HEK293T (cell line): ENCODE measurements around the gene BCAS1.

Experiments used
- CTCF ChIA-PET: fragments of 350-600 bp; formaldehyde crosslinking; extraction: SDS; loops from one replicate; lab custom pipeline; 2021; ENCODE audit warnings: antibody characterized with exemption, inconsistent platforms; lab: Yijun Ruan, JAX
- POLR2A ChIA-PET: fragments of 350-600 bp; formaldehyde crosslinking; extraction: SDS; loops from one replicate; lab custom pipeline; 2020; ENCODE audit warnings: antibody characterized with exemption, inconsistent platforms; lab: Yijun Ruan, JAX
- DNase-seq: peaks from one replicate; pipeline ENCODE4 v3.0.0; 2012; ENCODE audit warnings: mixed read lengths; ENCODE audit errors: extremely low spot score
- ARNT ChIP-seq: fragments of 450-650 bp; IDR thresholded peaks from 2 replicates; pipeline ENCODE4 v1.6.1; 2017; ENCODE audit warnings: mild to moderate bottlenecking
- BHLHE40 ChIP-seq: fragments of 450-650 bp; IDR thresholded peaks from 2 replicates; pipeline ENCODE4 v1.6.1; 2016; ENCODE audit warnings: mild to moderate bottlenecking, moderate library complexity, borderline replicate concordance
- CTBP1 ChIP-seq: fragments of 450-650 bp; IDR thresholded peaks from 2 replicates; pipeline ENCODE4 v1.6.1; 2016; ENCODE audit warnings: borderline replicate concordance
- ELF4 ChIP-seq: fragments of 450-650 bp; IDR thresholded peaks from 2 replicates; pipeline ENCODE4 v1.6.1; 2017; ENCODE audit warnings: antibody characterized with exemption
- FOXA1 ChIP-seq: fragments of 450-650 bp; IDR thresholded peaks from 2 replicates; pipeline ENCODE4 v1.6.1; 2016; ENCODE audit warnings: mild to moderate bottlenecking
- FOXK2 ChIP-seq: fragments of 450-650 bp; IDR thresholded peaks from 2 replicates; pipeline ENCODE4 v1.6.1; 2016; ENCODE audit warnings: mild to moderate bottlenecking
- FOXM1 ChIP-seq: fragments of 450-650 bp; IDR thresholded peaks from 2 replicates; pipeline ENCODE4 v1.6.1; 2017; ENCODE audit warnings: mild to moderate bottlenecking, borderline replicate concordance
- HDGF ChIP-seq: fragments of 450-650 bp; IDR thresholded peaks from 2 replicates; pipeline ENCODE4 v1.6.1; 2017; ENCODE audit warnings: antibody characterized with exemption, borderline replicate concordance
- L3MBTL2 ChIP-seq: fragments of 450-650 bp; conservative IDR thresholded peaks from 2 replicates; pipeline ENCODE4 v1.6.1; 2016; ENCODE audit warnings: mild to moderate bottlenecking
- LEF1 ChIP-seq: fragments of 450-650 bp; IDR thresholded peaks from 2 replicates; pipeline ENCODE4 v1.6.1; 2017; ENCODE audit warnings: mild to moderate bottlenecking, borderline replicate concordance
- NFRKB ChIP-seq: fragments of 450-650 bp; IDR thresholded peaks from 2 replicates; pipeline ENCODE4 v1.6.1; 2016; ENCODE audit warnings: mild to moderate bottlenecking, moderate library complexity
- PKNOX1 ChIP-seq: fragments of 450-650 bp; IDR thresholded peaks from 2 replicates; pipeline ENCODE4 v1.6.1; 2016
- SP1 ChIP-seq: fragments of 450-650 bp; IDR thresholded peaks from 2 replicates; pipeline ENCODE4 v1.6.1; 2017
- SUZ12 ChIP-seq: fragments of 450-650 bp; IDR thresholded peaks from 2 replicates; pipeline ENCODE4 v1.6.1; 2016; ENCODE audit warnings: mild to moderate bottlenecking
- TARDBP ChIP-seq: fragments of 450-650 bp; IDR thresholded peaks from 2 replicates; pipeline ENCODE4 v1.6.1; 2016
- ZNF384 ChIP-seq: fragments of 450-650 bp; IDR thresholded peaks from 2 replicates; pipeline ENCODE4 v1.6.1; 2016

Gene BCAS1

DNA sequence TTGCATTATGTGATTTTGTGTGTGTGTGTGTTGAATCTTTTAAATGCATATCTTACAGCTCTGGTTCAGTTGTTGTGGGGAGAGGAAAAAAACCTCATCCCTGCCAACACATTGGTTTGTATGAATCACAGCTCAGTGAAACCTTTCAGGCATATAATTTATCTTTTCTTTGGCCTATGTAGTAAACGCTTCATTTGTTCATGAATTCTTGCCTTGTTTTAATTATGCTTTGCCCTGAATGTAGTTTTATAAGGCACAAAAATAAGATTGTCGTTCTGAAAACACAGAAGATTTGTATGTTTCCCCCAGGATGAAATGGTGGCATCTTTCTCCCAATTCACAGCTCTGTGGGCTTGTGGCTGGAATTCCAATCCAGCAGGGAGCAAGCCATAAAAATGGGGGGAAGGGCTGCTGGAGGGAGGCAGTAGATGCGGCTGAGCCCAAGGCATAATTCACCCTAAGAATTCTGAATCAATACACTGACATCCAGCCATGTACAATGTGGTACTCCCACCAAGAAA lies 45.1 kb downstream of the BCAS1 start:
- no peak for DNase-seq
- TF ChIP-seq CTBP1 (no peak), PKNOX1 (no peak), FOXA1 (no peak), NFRKB (no peak), ELF4 (no peak), BHLHE40 (no peak), L3MBTL2 (no peak), SUZ12 (no peak), HDGF (no peak), LEF1 (no peak), ARNT (no peak)
- ChIA-PET POLR2A (no interaction called here), CTCF (interaction anchor here (0.6 kb wide), 1 partner anchor 159 kb away, joined by 3 read pairs; no protein-coding TSS in a partner anchor)

- POLR2A ChIA-PET = no interaction called here
- CTCF ChIA-PET = no interaction called here
- TF ChIP-seq HDGF = no peak
- no peak for TF ChIP-seq NFRKB
- no peak for TF ChIP-seq FOXM1
- TF ChIP-seq CTBP1 = no peak
- no peak for TF ChIP-seq FOXK2
Measured at GRCh38 chr20:54023406-54023805, 47.0 kb downstream of the BCAS1 start.

DNA sequence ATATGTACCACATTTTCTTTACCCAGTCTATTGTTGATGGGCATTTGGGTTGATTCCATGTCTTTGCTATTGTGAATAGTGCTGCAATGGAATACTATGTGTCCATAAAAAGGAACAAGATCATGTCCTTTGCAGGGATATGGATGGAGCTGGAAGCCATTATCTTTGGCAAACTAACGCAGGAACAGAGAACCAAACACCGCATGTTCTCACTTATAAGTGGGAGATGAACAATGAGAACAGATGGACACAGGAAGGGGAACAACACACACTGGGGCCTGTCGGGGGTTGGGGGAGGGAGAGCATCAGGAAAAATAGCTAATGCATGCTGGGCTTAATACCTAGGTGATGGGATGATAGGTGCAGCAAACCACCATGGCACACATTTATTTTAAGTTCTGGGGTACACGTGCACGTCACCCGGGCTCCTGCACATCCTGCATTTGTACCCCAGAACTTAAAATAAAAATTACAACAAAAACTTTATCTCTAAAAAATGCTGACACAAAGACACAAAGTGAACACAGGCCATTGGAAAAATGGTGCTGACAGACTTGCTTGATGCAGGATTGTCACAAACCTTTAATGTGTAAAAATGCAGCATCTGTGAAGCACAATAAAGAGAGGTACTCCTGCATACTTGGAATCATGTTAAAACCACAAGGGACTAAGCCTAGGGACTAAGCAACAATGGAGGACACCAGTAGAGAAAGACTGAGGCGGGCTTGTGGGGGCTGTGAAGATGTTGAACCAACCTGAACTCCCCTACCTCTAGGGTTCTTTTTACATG lies 48.8 kb downstream of the BCAS1 start:
- DNase-seq = no peak
- ChIA-PET POLR2A (interaction anchor here (1.0 kb wide), 1 partner anchor 10 kb away, joined by 3 read pairs; no protein-coding TSS in a partner anchor), CTCF (interaction anchor here (0.9 kb wide), 1 partner anchor 67 kb away, joined by 4 read pairs; no protein-coding TSS in a partner anchor)
- TF ChIP-seq ZNF384 (no peak), L3MBTL2 (no peak), HDGF (no peak), PKNOX1 (no peak), CTBP1 (no peak), FOXM1 (no peak), BHLHE40 (no peak), FOXK2 (no peak), SUZ12 (no peak), LEF1 (no peak), ARNT (no peak), FOXA1 (no peak), TARDBP (no peak), ELF4 (no peak), NFRKB (no peak), SP1 (no peak)

More at GRCh38 chr20:54023406-54023805, 47.0 kb downstream of the BCAS1 start:
- DNase-seq = no peak

DNA sequence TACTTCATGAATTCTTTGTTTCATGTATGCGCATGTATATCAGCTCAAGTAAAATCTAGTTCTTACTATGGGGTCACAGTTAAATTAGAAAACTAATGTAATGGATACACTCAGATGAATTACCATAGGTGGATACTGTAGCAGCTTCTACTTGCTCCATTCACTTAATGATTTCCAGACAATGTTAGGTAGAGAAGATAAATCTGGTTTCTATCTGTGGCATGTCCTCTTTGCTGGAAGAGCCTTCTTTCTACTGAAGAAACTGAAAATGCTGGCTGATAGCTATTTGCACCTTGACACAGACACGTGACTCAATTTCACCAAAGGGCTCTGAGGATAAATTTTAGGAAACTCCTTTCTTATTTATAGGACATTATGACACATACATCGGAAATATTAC lies 49.5 kb downstream of the BCAS1 start:
- TF ChIP-seq FOXK2 = no peak
- no peak for TF ChIP-seq PKNOX1
- TF ChIP-seq ZNF384 = no peak
- TF ChIP-seq CTBP1 = no peak
- TF ChIP-seq L3MBTL2 = no peak
- TF ChIP-seq FOXA1 = no peak
- TF ChIP-seq ARNT = no peak
- TF ChIP-seq HDGF = no peak
- POLR2A ChIA-PET = no interaction called here
- DNase-seq = no peak
- CTCF ChIA-PET = no interaction called here

- DNase-seq = no peak
- TF ChIP-seq NFRKB = no peak
- no peak for TF ChIP-seq HDGF
- no peak for TF ChIP-seq SUZ12
- no peak for TF ChIP-seq CTBP1
- no peak for TF ChIP-seq SP1
- TF ChIP-seq ARNT = no peak
- no peak for TF ChIP-seq FOXA1
- no peak for TF ChIP-seq TARDBP
- TF ChIP-seq ZNF384 = no peak
- CTCF ChIA-PET = no interaction called here
- POLR2A ChIA-PET = no interaction called here
Measured at GRCh38 chr20:54020348-54020747, 50.0 kb downstream of the BCAS1 start.

DNA sequence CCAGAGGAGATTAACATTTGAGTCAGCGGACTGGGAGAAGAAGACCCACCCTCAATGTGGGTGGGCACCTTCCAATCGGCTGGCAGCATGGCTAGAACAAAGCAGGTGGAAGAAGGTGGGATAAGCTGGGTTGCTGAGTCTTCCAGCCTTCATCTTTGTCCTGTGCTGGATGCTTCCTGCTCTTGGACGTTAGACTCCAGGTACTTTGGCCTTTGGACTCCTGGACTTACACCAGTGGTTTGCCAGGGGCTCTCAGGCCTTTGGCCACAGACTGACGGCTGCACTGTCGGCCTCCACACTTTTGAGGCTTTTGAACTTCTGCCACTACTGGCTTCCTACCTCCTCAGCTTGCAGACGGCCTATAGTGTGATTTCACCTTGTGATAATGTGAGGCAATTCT lies 50.8 kb downstream of the BCAS1 start:
- ChIA-PET CTCF (no interaction called here), POLR2A (no interaction called here)
- no peak for DNase-seq
- TF ChIP-seq FOXA1 = no peak
- TF ChIP-seq NFRKB = no peak
- TF ChIP-seq TARDBP = no peak

GRCh38 chr20:54019127-54019526 lies 51.3 kb downstream of the BCAS1 start:
- no peak for TF ChIP-seq SP1
- no peak for TF ChIP-seq LEF1
- no peak for TF ChIP-seq HDGF
- no peak for TF ChIP-seq PKNOX1
- TF ChIP-seq FOXA1 = no peak
- TF ChIP-seq BHLHE40 = no peak
- TF ChIP-seq SUZ12 = no peak
- TF ChIP-seq ELF4 = no peak
- no peak for TF ChIP-seq TARDBP
- TF ChIP-seq FOXK2 = no peak
- TF ChIP-seq NFRKB = no peak
- TF ChIP-seq CTBP1 = no peak
- no peak for TF ChIP-seq ZNF384
- no peak for TF ChIP-seq L3MBTL2
- no peak for TF ChIP-seq ARNT
- no peak for TF ChIP-seq FOXM1
- POLR2A ChIA-PET = no interaction called here
- CTCF ChIA-PET = no interaction called here
- no peak for DNase-seq
